Kidney (tissue), 14 donors: ENCODE results near the gene SLC7A8. TPM values are rescaled to one million over a fixed set of nuclear protein-coding genes. Genes with fewer than 3 reads are reported as not detected.

Source experiments
- DNase-seq, 5 donors: peaks; one replicate each; pipeline ENCODE4 v3.0.0-alpha.2; 2013 to 2020
- FAIRE-seq: peaks from 2 replicates; lab custom pipeline; 2012; peaks lifted over from hg19 to GRCh38; lab: Jason Lieb, UNC
- H3K27ac ChIP-seq, 2 donors: one replicate each; pipeline ENCODE4 v1.7.0; 2013; ENCODE audit warnings: low read depth in 2 of 2, low read length in 2 of 2, inconsistent platforms in 1 of 2
- H3K27me3 ChIP-seq: one replicate; pipeline ENCODE4 v1.7.1; 2013; ENCODE audit warnings: low read length, inconsistent platforms; ENCODE audit not compliant: control insufficient read depth, insufficient read depth
- H3K36me3 ChIP-seq, 3 donors: one replicate each; pipeline versions ENCODE4 v1.7.0 to v1.7.1; 2013; ENCODE audit warnings: low read length in 3 of 3, control low read depth in 1 of 3, inconsistent platforms in 1 of 3; ENCODE audit not compliant: insufficient read depth in 3 of 3, control insufficient read depth in 2 of 3
- H3K4me1 ChIP-seq, 3 donors: one replicate each; pipeline versions ENCODE4 v1.7.0 to v1.7.1; 2013; ENCODE audit warnings: low read length in 3 of 3, inconsistent platforms in 1 of 3, low read depth in 1 of 3; ENCODE audit not compliant: control insufficient read depth in 2 of 3, insufficient read depth in 2 of 3
- H3K4me3 ChIP-seq, 3 donors: one replicate each; pipeline versions ENCODE4 v1.7.0 to v1.8.1; 2013; ENCODE audit warnings: low read length in 3 of 3, control low read depth in 1 of 3, inconsistent platforms in 1 of 3
- H3K9ac ChIP-seq, 3 donors: one replicate each; pipeline versions ENCODE4 v1.7.0 to v1.7.1; 2013; ENCODE audit warnings: low read length in 3 of 3, control low read depth in 1 of 3, inconsistent platforms in 1 of 3
- H3K9me3 ChIP-seq, 3 donors: one replicate each; pipeline versions ENCODE4 v1.7.0 to v1.7.1; 2013; ENCODE audit warnings: low read length in 3 of 3, control low read depth in 1 of 3, inconsistent platforms in 1 of 3; ENCODE audit not compliant: control insufficient read depth in 2 of 3, insufficient read depth in 1 of 3
- intact Hi-C: fragments of 100-400 bp; cut with DNase I; formaldehyde crosslinking; loops from one replicate; pipeline ENCODE4 v1.11.1; 2022
- polyA plus RNA-seq: library from polyadenylated mRNA; stranded (reverse); fragments of 350-450 nt; fragmentation: Illumina TruSeq; extraction: RNeasy Lipid Tissue Mini Kit (QIAGEN cat#74804); gene quantifications from one replicate; pipeline ENCODE4 v1.2.3, GENCODE V29; 2014; ENCODE audit warnings: low read depth, low replicate concordance; ENCODE audit not compliant: insufficient read depth
- total RNA-seq: library from RNA; stranded (reverse); fragmentation: NEBNext Ultra II Directional; extraction: Animal tissue kit (Norgen Biotek cat#: 25700); gene quantifications from one replicate; pipeline ENCODE4 v1.2.1, GENCODE V29; 2021
- TF ChIP-seq, protein P1 (sequence below): IDR thresholded peaks from 3 replicates; pipeline ENCODE4 v1.5.1; 2012; ENCODE audit warnings: mild to moderate bottlenecking, moderate library complexity, borderline replicate concordance; ENCODE audit not compliant: insufficient read depth; ENCODE audit errors: extremely low read depth
- donor health status: control.
- donor health status: control.
- donor health status: control.
- donor health status: control.
- donor health status: control.
- donor health status: DM: yes; HTN: yes; CAD: no.
- donor health status: Normal renal cell carcinoma (clear cell type).

Gene SLC7A8
- total and polyA plus RNA-seq, 2 donors from 2014 or later: 22.9 to 210 TPM

- Histone ChIP-seq H3K27me3 (no peaks in the 10 kb centered on the region), H3K9me3 (no peaks in the 10 kb centered on the region), H3K4me1 (peaks cover 0 to 2% (median 0%) of the 10 kb centered on the region in 3 donors), H3K4me3 (no peak overlapping the region), H3K9ac (no peak overlapping the region), H3K36me3 (peaks cover 5 to 8% (median 7%) of the 10 kb centered on the region in 3 donors), H3K27ac (no peak overlapping the region)
- intact Hi-C loops: no loop called here
- FAIRE-seq: no peak
- TF ChIP-seq, protein P1, sequence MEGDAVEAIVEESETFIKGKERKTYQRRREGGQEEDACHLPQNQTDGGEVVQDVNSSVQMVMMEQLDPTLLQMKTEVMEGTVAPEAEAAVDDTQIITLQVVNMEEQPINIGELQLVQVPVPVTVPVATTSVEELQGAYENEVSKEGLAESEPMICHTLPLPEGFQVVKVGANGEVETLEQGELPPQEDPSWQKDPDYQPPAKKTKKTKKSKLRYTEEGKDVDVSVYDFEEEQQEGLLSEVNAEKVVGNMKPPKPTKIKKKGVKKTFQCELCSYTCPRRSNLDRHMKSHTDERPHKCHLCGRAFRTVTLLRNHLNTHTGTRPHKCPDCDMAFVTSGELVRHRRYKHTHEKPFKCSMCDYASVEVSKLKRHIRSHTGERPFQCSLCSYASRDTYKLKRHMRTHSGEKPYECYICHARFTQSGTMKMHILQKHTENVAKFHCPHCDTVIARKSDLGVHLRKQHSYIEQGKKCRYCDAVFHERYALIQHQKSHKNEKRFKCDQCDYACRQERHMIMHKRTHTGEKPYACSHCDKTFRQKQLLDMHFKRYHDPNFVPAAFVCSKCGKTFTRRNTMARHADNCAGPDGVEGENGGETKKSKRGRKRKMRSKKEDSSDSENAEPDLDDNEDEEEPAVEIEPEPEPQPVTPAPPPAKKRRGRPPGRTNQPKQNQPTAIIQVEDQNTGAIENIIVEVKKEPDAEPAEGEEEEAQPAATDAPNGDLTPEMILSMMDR: no peak
- DNase-seq: no peak
These were observed 84.1 kb downstream of the SLC7A8 start for GRCh38 chr14:23099212-23099861.

- TF ChIP-seq, protein P1: no peak
- Histone ChIP-seq H3K27me3 (no peaks in the 10 kb centered on the region), H3K4me3 (no peak overlapping the region), H3K36me3 (peaks cover 5 to 8% (median 7%) of the 10 kb centered on the region in 3 donors), H3K27ac (no peak overlapping the region), H3K4me1 (peaks cover 0 to 7% (median 2%) of the 10 kb centered on the region in 3 donors), H3K9ac (no peak overlapping the region), H3K9me3 (no peaks in the 10 kb centered on the region)
- no peak for FAIRE-seq
- intact Hi-C loops: no loop called here
- DNase-seq: no peak
These were observed 85.7 kb downstream of the SLC7A8 start for GRCh38 chr14:23097786-23098185.

- DNase-seq (peak; percentile 99 to 100 (median 100)), FAIRE-seq (peak; percentile 99)
- Histone ChIP-seq H3K27me3 (no peaks in the 10 kb centered on the region), H3K4me3 (peak within 1 kb of the TSS; percentile 85 to 97 (median 97)), H3K36me3 (peaks cover 9 to 13% (median 12%) of the 10 kb centered on the region in 3 donors), H3K9me3 (no peaks in the 10 kb centered on the region), H3K9ac (peak within 1 kb of the TSS; percentile 96 to 99 (median 97)), H3K27ac (peak within 1 kb of the TSS; percentile 98 to 99), H3K4me1 (peaks cover 0 to 7% (median 2%) of the 10 kb centered on the region in 3 donors)
- intact Hi-C loops: no loop called here
- TF ChIP-seq, protein P1: no peak
These were observed 88.0 kb downstream of the SLC7A8 start, which contains the start of gene C14orf119 for GRCh38 chr14:23095196-23096108. Gene C14orf119 (plus strand): TSS chr14:23095505. CDS start chr14:23097659, 2,154 bp downstream.
